Type B pancreatic cell (in vitro differentiated cells): Measurements from ENCODE around the gene ARHGEF4. TPM values are rescaled to one million over a fixed set of nuclear protein-coding genes. Genes with fewer than 3 reads are reported as not detected.

Experiments
- DNase-seq: peaks from one replicate; pipeline ENCODE4 v3.0.0; 2021; ENCODE audit warnings: mixed read lengths; ENCODE audit not compliant: unreplicated experiment; ENCODE audit errors: extremely low spot score
- H3K27ac Mint-ChIP-seq: 2 replicates; pipeline ENCODE4 v1.8.0; 2021; ENCODE audit warnings: mild to moderate bottlenecking, mixed read lengths
- H3K27me3 Mint-ChIP-seq: 2 replicates; pipeline ENCODE4 v1.8.0; 2021; ENCODE audit warnings: mixed read lengths
- H3K36me3 Mint-ChIP-seq: 2 replicates; pipeline ENCODE4 v1.8.0; 2021; ENCODE audit warnings: mixed read lengths
- H3K4me1 Mint-ChIP-seq: one replicate; pipeline ENCODE4 v1.8.0; 2021; ENCODE audit warnings: mixed read lengths; ENCODE audit not compliant: unreplicated experiment
- H3K4me3 Mint-ChIP-seq: 2 replicates; pipeline ENCODE4 v1.8.0; 2021; ENCODE audit warnings: mild to moderate bottlenecking, mixed read lengths
- H3K9me3 Mint-ChIP-seq: 2 replicates; pipeline ENCODE4 v1.8.0; 2021; ENCODE audit warnings: mixed read lengths
- total RNA-seq: library from RNA; stranded (reverse); gene quantifications from 2 replicates; pipeline ENCODE4 v1.2.1, GENCODE V29; 2021; ENCODE audit warnings: low replicate concordance
- TF ChIP-seq, protein P1 (sequence below): fragments of 200-600 bp; sonication (generic); conservative IDR thresholded peaks from 2 replicates; pipeline ENCODE4 v1.5.0; 2021; ENCODE audit warnings: antibody characterized with exemption, mild to moderate bottlenecking

The ARHGEF4 gene
- total RNA-seq, 1 donor from 2014 or later, result 31.4 TPM

DNA sequence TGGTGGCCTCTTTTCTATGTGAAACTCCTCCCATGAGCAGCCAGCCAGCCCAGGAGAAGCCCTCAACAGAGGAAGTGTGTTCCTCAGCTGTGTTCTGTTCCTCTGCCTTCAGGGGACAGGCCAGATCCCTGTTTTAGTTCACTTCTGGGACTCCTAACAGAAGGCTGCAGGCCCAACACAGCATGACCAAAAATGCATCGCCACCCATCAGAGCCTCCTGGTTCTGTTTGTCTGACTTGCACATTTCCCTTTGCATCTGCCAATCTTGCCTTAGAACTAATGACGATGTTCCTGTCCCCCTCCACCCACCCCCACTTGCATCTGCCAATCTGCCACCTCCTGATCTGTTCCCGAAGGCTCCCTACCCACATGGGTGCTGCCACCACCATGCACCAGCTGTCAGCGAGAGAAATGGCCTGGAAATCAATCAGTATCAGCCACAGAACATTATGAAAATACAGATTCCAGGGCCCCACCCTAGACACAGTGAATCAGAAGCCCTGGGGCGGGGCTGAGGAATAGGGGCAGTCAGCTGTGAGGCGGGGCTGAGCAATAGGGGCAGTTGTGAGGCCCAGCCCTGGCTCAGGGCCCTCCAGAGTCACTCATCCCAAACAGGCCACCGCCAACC, 205.5 kb downstream of the ARHGEF4 start:
- Mint-ChIP-seq H3K27me3 (peaks cover 3% of the 10 kb centered on the region), H3K4me1 (no peaks in the 10 kb centered on the region), H3K9me3 (no peaks in the 10 kb centered on the region), H3K27ac (no peak overlapping the region), H3K4me3 (no peak overlapping the region), H3K36me3 (peaks cover 3% of the 10 kb centered on the region)
- DNase-seq, result no peak
- TF ChIP-seq, protein P1, sequence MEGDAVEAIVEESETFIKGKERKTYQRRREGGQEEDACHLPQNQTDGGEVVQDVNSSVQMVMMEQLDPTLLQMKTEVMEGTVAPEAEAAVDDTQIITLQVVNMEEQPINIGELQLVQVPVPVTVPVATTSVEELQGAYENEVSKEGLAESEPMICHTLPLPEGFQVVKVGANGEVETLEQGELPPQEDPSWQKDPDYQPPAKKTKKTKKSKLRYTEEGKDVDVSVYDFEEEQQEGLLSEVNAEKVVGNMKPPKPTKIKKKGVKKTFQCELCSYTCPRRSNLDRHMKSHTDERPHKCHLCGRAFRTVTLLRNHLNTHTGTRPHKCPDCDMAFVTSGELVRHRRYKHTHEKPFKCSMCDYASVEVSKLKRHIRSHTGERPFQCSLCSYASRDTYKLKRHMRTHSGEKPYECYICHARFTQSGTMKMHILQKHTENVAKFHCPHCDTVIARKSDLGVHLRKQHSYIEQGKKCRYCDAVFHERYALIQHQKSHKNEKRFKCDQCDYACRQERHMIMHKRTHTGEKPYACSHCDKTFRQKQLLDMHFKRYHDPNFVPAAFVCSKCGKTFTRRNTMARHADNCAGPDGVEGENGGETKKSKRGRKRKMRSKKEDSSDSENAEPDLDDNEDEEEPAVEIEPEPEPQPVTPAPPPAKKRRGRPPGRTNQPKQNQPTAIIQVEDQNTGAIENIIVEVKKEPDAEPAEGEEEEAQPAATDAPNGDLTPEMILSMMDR, result no peak

DNA sequence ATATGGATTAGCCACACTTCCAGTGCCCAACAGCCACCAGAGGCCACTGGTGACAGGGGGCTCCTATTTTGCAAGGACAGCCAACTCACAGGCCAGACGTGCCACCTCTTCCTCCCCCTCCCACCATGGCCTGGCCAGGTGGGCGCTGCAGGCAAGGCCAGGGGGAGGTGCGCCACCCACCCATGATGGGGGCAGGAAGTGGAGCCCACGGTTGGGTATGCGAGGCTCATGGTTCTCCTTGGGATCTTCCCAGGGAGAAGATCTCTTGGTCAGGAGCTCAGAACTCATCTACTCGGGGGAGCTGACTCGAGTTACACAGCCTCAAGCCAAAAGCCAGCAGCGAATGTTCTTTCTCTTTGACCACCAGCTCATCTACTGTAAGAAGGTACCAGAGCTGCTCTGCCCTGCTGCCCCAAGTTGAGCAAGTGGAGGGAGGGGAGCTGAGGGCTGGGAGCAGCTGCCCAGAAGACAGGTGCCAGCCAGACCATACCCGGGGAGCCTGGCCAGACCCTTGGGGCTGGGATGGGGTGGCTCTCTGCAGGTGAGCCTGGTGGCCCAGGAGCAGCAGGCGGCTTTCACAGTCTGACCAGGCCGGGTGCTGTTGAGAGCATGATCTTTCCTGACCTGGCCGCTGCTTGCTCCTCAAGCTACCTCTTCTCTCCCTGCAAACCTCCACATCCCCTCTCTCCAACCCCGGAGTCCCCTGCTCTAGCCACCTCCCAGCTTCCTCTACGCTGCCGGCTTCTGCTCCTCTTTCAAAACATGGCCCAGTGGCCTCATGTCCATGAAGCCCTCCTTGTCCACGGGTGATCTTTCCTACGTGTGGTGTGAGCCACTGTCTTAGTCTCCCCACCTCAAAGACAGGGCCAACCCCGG, 206.7 kb downstream of the ARHGEF4 start:
- peak; percentile 57 for DNase-seq
- Mint-ChIP-seq H3K4me3 (no peak overlapping the region), H3K9me3 (no peaks in the 10 kb centered on the region), H3K27me3 (no peaks in the 10 kb centered on the region), H3K36me3 (peaks cover 6% of the 10 kb centered on the region), H3K4me1 (no peaks in the 10 kb centered on the region), H3K27ac (no peak overlapping the region)
- TF ChIP-seq, protein P1, result no peak

- no peaks in the 10 kb centered on the region for H3K27me3 Mint-ChIP-seq
- no peak overlapping the region for H3K4me3 Mint-ChIP-seq
- H3K4me1 Mint-ChIP-seq, result no peaks in the 10 kb centered on the region
Measured at GRCh38 chr2:131044075-131044756, 207.5 kb downstream of the ARHGEF4 start.

DNA sequence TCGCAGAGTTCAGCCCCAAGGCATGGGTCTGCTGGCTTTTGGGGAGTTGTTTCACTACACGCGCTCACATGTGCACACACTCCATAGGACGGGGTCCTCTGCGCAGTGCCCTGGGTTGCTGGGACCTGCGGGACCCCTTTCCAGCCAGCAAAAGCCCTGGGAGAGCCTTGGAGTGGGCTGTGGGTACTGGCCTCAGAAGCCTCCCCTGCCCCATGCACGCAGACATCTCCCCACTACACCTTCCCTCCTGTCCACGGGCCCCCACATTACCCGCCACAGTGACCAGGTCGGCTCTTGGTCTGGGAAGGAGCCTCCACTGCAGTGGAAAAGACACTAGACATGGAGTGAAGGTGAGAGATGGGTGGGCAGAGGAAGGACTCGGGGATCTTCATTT, 208.0 kb downstream of the ARHGEF4 start:
- TF ChIP-seq, protein P1, result no peak
- DNase-seq, result peak; percentile 54
- Mint-ChIP-seq H3K4me3 (no peak overlapping the region), H3K9me3 (no peaks in the 10 kb centered on the region), H3K36me3 (peaks cover 12% of the 10 kb centered on the region), H3K4me1 (no peaks in the 10 kb centered on the region), H3K27me3 (no peaks in the 10 kb centered on the region), H3K27ac (no peak overlapping the region)

More at GRCh38 chr2:131044075-131044756, 207.5 kb downstream of the ARHGEF4 start:
- Mint-ChIP-seq H3K36me3 (peaks cover 10% of the 10 kb centered on the region), H3K9me3 (no peaks in the 10 kb centered on the region), H3K27ac (no peak overlapping the region)
- DNase-seq, result peak; percentile 67
- TF ChIP-seq, protein P1, result no peak

- Mint-ChIP-seq H3K9me3 (no peaks in the 10 kb centered on the region), H3K4me1 (no peaks in the 10 kb centered on the region), H3K27me3 (no peaks in the 10 kb centered on the region), H3K4me3 (no peak overlapping the region), H3K36me3 (peaks cover 18% of the 10 kb centered on the region), H3K27ac (no peak overlapping the region)
- no peak for DNase-seq
- TF ChIP-seq, protein P1, result no peak
Measured at GRCh38 chr2:131045286-131046027, 208.7 kb downstream of the ARHGEF4 start.
